ENCODE data around the gene PSEN1. TPM values are rescaled to one million over a fixed set of nuclear protein-coding genes. Genes with fewer than 3 reads are reported as not detected.

Gene PSEN1
- total and polyA plus RNA-seq, 2 of the 8 experiments (the other 6 are each of a cell fraction or from before 2014, with no cell fraction given): 10.1 to 38.7 TPM

GRCh38 chr14:73237786-73238423 is 101.6 kb downstream of the PSEN1 start (continued):
- TF ChIP-seq ATF2 (IDR thresholded peaks at IDR 0.05; ENCODE audit: low read length): no peak

Measured in H1 (cell line).